T-cell (primary cell): ENCODE measurements around the gene SLC1A5. TPM values are rescaled to one million over a fixed set of nuclear protein-coding genes. Genes with fewer than 3 reads are reported as not detected.
"Not testable (repeated sequence)": the region's sequence is repeated elsewhere in the genome, so short reads cannot be mapped to it uniquely, and the experiment has no call there.

Source experiments
- ATAC-seq, 4 experiments: fragments of 200-7000 bp in 3 of 4; fragments of 150-1000 bp in 1 of 4; cut with Tn5 transposase; replicated peaks in 1 of 4; 1 replicate in 3 of 4; 2 replicates in 1 of 4; pipeline ENCODE4 v1.10.0; 2021; ENCODE audit warnings: moderate library complexity in 3 of 4, mild to moderate bottlenecking in 2 of 4, moderate number of reproducible peaks in 1 of 4
- CTCF ChIA-PET, 2 donors: fragments of 300-600 bp; sonication (Branson Sonifier 250); formaldehyde crosslinking; loops; one replicate each; lab custom pipeline; 2022; ENCODE audit warnings: antibody characterized with exemption in 2 of 2; lab: Charles Lee
- POLR2A ChIA-PET, 2 donors: fragments of 300-600 bp; sonication (Branson Sonifier 250); formaldehyde crosslinking; loops; one replicate each; lab custom pipeline; 2022; ENCODE audit warnings: antibody characterized with exemption in 2 of 2; lab: Charles Lee
- DNase-seq, 35 experiments: peaks; one replicate each; pipeline versions ENCODE4 v3.0.0 to v3.0.0-alpha.2; 2013 to 2023
- H3K27ac ChIP-seq: one replicate; pipeline ENCODE4 v1.5.1; 2013; ENCODE audit warnings: low read length
- H3K27me3 ChIP-seq, 2 experiments: replicated peaks in 1 of 2; 1 replicate in 1 of 2; 2 replicates in 1 of 2; pipeline versions ENCODE4 v1.6.1 to v1.7.0; 2013; ENCODE audit warnings: low read length in 1 of 2, mixed read lengths in 1 of 2; ENCODE audit not compliant: control insufficient read depth in 2 of 2, insufficient read depth in 2 of 2; ENCODE audit errors: extremely low read depth in 1 of 2
- H3K36me3 ChIP-seq, 2 donors: 1 replicate in 1 of 2; 2 replicates in 1 of 2; pipeline versions ENCODE4 v1.6.1 to v1.7.0; 2013; ENCODE audit warnings: low read length in 1 of 2; ENCODE audit not compliant: control insufficient read depth in 2 of 2, insufficient read depth in 1 of 2; ENCODE audit errors: extremely low read depth in 1 of 2
- H3K4me1 ChIP-seq, 2 experiments: 1 replicate in 1 of 2; 2 replicates in 1 of 2; pipeline versions ENCODE4 v1.6.1 to v1.7.0; 2013; ENCODE audit warnings: low read length in 2 of 2, mixed read lengths in 1 of 2; ENCODE audit not compliant: insufficient read depth in 2 of 2, control insufficient read depth in 1 of 2; ENCODE audit errors: extremely low read depth in 1 of 2
- H3K4me3 ChIP-seq, 2 donors: 1 replicate in 1 of 2; 2 replicates in 1 of 2; pipeline versions ENCODE4 v1.5.1 to v1.7.0; 2013; ENCODE audit warnings: mild to moderate bottlenecking in 2 of 2, low read length in 1 of 2, moderate library complexity in 1 of 2; ENCODE audit not compliant: control insufficient read depth in 1 of 2; ENCODE audit errors: extremely low read depth in 1 of 2
- H3K9me3 ChIP-seq: 2 replicates; pipeline ENCODE4 v1.7.0; 2013
- H3K27ac Mint-ChIP-seq, 2 donors: one replicate each; pipeline ENCODE4 v1.8.0; 2020 to 2021; ENCODE audit warnings: mild to moderate bottlenecking in 2 of 2, mixed read lengths in 2 of 2
- H3K27me3 Mint-ChIP-seq, 2 donors: one replicate each; pipeline ENCODE4 v1.8.0; 2021 to 2022; ENCODE audit warnings: mixed read lengths in 2 of 2
- H3K36me3 Mint-ChIP-seq: one replicate; pipeline ENCODE4 v1.8.0; 2021; ENCODE audit warnings: mixed read lengths
- H3K4me1 Mint-ChIP-seq, 3 donors: one replicate each; pipeline ENCODE4 v1.8.0; 2020 to 2022; ENCODE audit warnings: mixed read lengths in 3 of 3, mild to moderate bottlenecking in 1 of 3
- H3K4me3 Mint-ChIP-seq, 3 donors: one replicate each; pipeline ENCODE4 v1.8.0; 2020 to 2022; ENCODE audit warnings: mild to moderate bottlenecking in 3 of 3, mixed read lengths in 3 of 3, moderate library complexity in 3 of 3
- H3K9me3 Mint-ChIP-seq, 3 donors: one replicate each; pipeline ENCODE4 v1.8.0; 2020 to 2022; ENCODE audit warnings: mixed read lengths in 3 of 3
- WGBS: methylation state at CpG from one replicate; pipeline ENCODE4 v1.1.5; 2013; ENCODE audit warnings: missing lambda C conversion rate; ENCODE audit not compliant: insufficient coverage; 5-methylcytosine and 5-hydroxymethylcytosine counted together
- total RNA-seq, 35 experiments: library from RNA in 6 of 35; stranded (reverse) in 6 of 35; fragments of 120-200 nt in 1 of 35; gene quantifications; one replicate each; pipeline versions ENCODE4 v1.2.1 to v1.2.4 and lab custom pipeline; 2013 to 2026

SLC1A5 gene
- total RNA-seq, 5 donors from 2014 or later (not counting 1 experiment from before 2014, with no cell fraction given), result 7.6 to 50.5 (median 47.7) TPM

DNA sequence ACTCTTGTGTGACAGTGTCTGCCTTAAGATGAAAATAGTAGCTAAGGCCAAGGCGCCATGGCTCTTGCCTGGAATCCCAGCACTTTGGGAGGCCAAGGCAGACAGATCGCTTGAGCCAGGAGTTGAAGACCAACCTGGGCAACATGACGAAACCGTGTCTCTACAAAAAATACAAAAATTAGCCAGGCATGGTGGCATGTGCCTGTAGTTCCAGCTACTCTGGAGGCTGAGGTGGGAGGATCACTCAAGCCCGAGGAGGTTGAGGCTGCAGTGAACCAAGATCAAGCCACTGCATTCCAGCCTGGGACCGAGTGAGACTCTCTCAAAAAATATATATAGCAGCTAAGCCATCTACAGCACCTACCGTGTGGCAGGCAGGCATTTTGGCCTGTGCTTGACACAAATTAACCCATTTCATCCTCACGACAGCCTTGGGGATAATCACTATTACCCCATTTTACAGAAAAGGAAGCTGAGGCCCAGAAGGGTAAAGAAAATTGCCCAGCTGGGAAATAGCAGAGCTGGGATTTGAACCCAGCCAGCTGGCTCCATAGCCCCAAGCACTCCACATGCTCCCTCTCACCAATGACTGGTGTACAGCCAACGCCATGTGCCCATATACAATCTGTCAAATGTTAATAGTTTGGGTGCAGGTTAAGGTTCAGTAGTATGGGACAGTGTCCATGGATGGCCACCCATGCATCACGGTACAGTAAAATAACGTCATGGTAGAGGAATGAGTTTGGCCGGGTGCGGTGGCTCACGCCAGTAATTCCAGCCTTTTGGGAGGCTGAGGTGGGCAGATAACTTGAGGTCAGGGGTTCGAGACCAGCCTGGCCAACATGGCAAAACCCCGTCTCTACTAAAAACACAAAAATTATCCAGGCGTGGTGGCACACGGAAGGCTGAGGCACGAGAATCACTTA, 3.1 kb downstream of the SLC1A5 start:
- ChIA-PET CTCF (interaction anchor here (0.6 to 1.3 kb wide), 3 partner anchors 55 to 1779 kb away, joined by 3 to 6 read pairs (median 3); no protein-coding TSS in a partner anchor), POLR2A (interaction anchor here in 1 of 2 donors (0.6 kb wide), 1 partner anchor 11 kb away, joined by 7 read pairs; no protein-coding TSS in a partner anchor)
- Mint-ChIP-seq H3K4me3 (peak overlapping the region; percentile 86 to 92 (median 88)), H3K36me3 (peaks cover 18% of the 10 kb centered on the region), H3K27me3 (no peaks in the 10 kb centered on the region), H3K9me3 (no peaks in the 10 kb centered on the region), H3K4me1 (peaks cover 51 to 61% (median 61%) of the 10 kb centered on the region in 3 donors), H3K27ac (peak overlapping the region; percentile 90 to 91)
- H3K9me3 ChIP-seq, result no peaks in the 10 kb centered on the region
- DNase-seq, result no peak
- peaks cover 21 to 65% of the 10 kb centered on the region in 2 experiments for H3K4me1 ChIP-seq
- H3K4me3 ChIP-seq, result peak overlapping the region in 1 of 2 donors; percentile 81
- no peak for ATAC-seq
- H3K27me3 ChIP-seq, result peaks cover 0 to 4% of the 10 kb centered on the region in 2 experiments
- 59% methylated on average over 8 of the region's 19 CpGs for WGBS
- H3K36me3 ChIP-seq, result peaks cover 0 to 25% of the 10 kb centered on the region in 2 donors
- peak overlapping the region; percentile 85 for H3K27ac ChIP-seq

- no peaks in the 10 kb centered on the region for H3K27me3 Mint-ChIP-seq
- peaks cover 21 to 65% of the 10 kb centered on the region in 2 experiments for H3K4me1 ChIP-seq
- 29% methylated on average over 6 of the region's 17 CpGs for WGBS
- H3K36me3 ChIP-seq, result peaks cover 0 to 29% of the 10 kb centered on the region in 2 donors
- peaks cover 52 to 60% (median 59%) of the 10 kb centered on the region in 3 donors for H3K4me1 Mint-ChIP-seq
- H3K4me3 Mint-ChIP-seq, result peak overlapping the region; percentile 86 to 92 (median 88)
- H3K27me3 ChIP-seq, result peaks cover 0 to 4% of the 10 kb centered on the region in 2 experiments
- POLR2A ChIA-PET, result no interaction called here
- CTCF ChIA-PET, result interaction anchor here (0.6 to 1.3 kb wide), 2 partner anchors 56 kb away, joined by 3 to 6 read pairs; no protein-coding TSS in a partner anchor
- H3K27ac ChIP-seq, result peak overlapping the region; percentile 85
- H3K36me3 Mint-ChIP-seq, result peaks cover 18% of the 10 kb centered on the region
- H3K27ac Mint-ChIP-seq, result peak overlapping the region; percentile 90 to 91
- peak in 8 of 35 experiments; percentile 8 to 44 (median 21) for DNase-seq
- H3K4me3 ChIP-seq, result peak overlapping the region in 1 of 2 donors; percentile 81
- H3K9me3 ChIP-seq, result no peaks in the 10 kb centered on the region
- ATAC-seq, result peak in 3 of 4 experiments; percentile 2 to 20 (median 12)
- no peaks in the 10 kb centered on the region for H3K9me3 Mint-ChIP-seq
These were observed 3.9 kb downstream of the SLC1A5 start for GRCh38 chr19:46784262-46785053.

GRCh38 chr19:46783670-46784069, 4.7 kb downstream of the SLC1A5 start:
- peaks cover 18 to 65% of the 10 kb centered on the region in 2 experiments for H3K4me1 ChIP-seq
- H3K9me3 Mint-ChIP-seq, result no peaks in the 10 kb centered on the region
- no peak overlapping the region for H3K4me3 ChIP-seq
- peaks cover 0 to 32% of the 10 kb centered on the region in 2 donors for H3K36me3 ChIP-seq
- ATAC-seq (no peak), DNase-seq (no peak)
- POLR2A ChIA-PET, result no interaction called here
- peaks cover 18% of the 10 kb centered on the region for H3K36me3 Mint-ChIP-seq
- H3K27ac Mint-ChIP-seq, result peak overlapping the region; percentile 90 to 91
- CTCF ChIA-PET, result interaction anchor here in 1 of 2 donors (0.6 kb wide), 1 partner anchor 54 kb away, joined by 3 read pairs; no protein-coding TSS in a partner anchor
- H3K4me3 Mint-ChIP-seq, result peak overlapping the region in 2 of 3 donors; percentile 15 to 34
- H3K9me3 ChIP-seq, result no peaks in the 10 kb centered on the region
- 80% methylated on average over 1 of the region's 2 CpGs for WGBS
- peaks cover 0 to 4% of the 10 kb centered on the region in 2 experiments for H3K27me3 ChIP-seq
- H3K4me1 Mint-ChIP-seq, result peaks cover 46 to 55% (median 52%) of the 10 kb centered on the region in 3 donors
- peak overlapping the region; percentile 85 for H3K27ac ChIP-seq
- no peaks in the 10 kb centered on the region for H3K27me3 Mint-ChIP-seq

DNA sequence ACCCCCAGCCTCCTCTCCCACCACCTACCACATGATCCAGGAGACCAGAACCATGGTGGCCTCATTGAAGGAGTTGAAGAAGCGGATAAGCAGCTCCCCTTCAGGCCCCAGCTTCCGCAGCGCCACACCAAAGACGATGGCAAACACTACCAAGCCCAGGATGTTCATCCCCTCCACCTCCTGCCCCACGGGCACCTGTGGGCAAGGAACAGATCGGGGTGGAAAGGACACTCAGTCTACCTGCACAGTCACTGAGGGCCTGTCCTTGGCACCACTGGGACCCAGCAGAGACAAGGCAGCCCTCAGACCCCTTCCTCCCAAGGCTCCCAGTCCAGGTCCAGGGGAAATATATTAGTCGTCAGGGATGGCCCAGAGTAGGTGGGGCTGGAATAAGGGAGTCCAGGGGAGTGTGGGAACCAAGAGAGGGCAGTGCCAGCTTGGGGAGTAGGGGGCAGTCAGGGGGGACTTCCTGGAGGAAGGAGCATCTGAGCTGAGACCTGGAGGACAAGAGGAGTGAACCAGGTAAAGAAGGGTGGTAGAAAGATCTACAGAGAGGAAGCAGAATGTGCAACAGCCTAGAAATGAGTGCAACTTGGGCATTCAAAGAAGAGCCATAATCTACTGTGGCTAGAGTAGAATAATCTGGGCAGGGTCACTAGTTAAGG, 5.9 kb downstream of the SLC1A5 start:
- Histone ChIP-seq H3K36me3 (peaks cover 0 to 37% of the 10 kb centered on the region in 2 donors), H3K27me3 (peaks cover 0 to 4% of the 10 kb centered on the region in 2 experiments), H3K27ac (no peak overlapping the region), H3K4me1 (peaks cover 15 to 58% of the 10 kb centered on the region in 2 experiments), H3K4me3 (no peak overlapping the region), H3K9me3 (no peaks in the 10 kb centered on the region)
- ChIA-PET POLR2A (no interaction called here), CTCF (no interaction called here)
- peaks cover 18% of the 10 kb centered on the region for H3K36me3 Mint-ChIP-seq
- H3K9me3 Mint-ChIP-seq, result no peaks in the 10 kb centered on the region
- no peak for ATAC-seq
- H3K27ac Mint-ChIP-seq, result peak overlapping the region; percentile 44 to 66
- peaks cover 44 to 55% (median 47%) of the 10 kb centered on the region in 3 donors for H3K4me1 Mint-ChIP-seq
- 100% methylated on average over 4 of the region's 7 CpGs for WGBS
- DNase-seq, result no peak
- H3K27me3 Mint-ChIP-seq, result no peaks in the 10 kb centered on the region
- H3K4me3 Mint-ChIP-seq, result peak overlapping the region in 1 of 3 donors; percentile 15

DNA sequence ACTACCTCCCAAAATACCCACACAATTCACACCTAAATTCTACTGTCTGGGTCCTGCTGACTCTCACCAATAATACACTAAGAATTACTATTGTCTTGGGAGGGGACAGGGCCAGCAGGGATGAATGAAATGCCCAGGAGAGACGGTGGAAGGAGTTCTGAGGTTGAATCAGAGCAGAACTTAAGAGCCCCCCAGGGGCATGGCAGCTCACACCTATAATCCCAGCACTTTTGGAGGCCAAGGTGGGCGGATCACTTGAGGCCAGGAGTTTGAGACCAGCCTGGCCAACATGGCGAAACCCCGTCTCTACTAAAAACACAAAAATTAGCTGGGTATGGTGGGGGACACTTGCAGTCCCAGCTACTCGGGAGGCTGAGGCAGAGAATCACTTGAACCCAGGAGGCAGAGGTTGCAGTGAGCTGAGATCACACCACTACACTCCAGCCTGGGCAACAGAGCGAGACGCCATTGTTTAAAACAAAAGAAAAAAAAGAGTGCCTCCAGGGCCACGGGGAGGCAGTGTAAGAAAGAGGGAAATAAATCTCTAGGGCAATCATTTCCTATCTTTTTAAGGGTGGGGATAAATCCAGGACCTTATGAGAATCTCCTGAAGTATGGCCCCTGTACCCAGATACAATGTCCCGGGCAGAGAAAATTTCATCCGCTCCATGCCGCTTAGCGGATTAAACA, 10.3 kb downstream of the SLC1A5 start:
- H3K9me3 ChIP-seq, H3K27me3 ChIP-seq, ATAC-seq, H3K27me3 Mint-ChIP-seq, H3K4me3 Mint-ChIP-seq, CTCF ChIA-PET, POLR2A ChIA-PET, DNase-seq, H3K4me3 ChIP-seq, H3K27ac ChIP-seq, H3K9me3 Mint-ChIP-seq: not testable (repeated sequence)
- H3K36me3 ChIP-seq, result peaks cover 9 to 62% of the 10 kb centered on the region in 2 donors
- Mint-ChIP-seq H3K4me1 (peaks cover 7 to 15% (median 13%) of the 10 kb centered on the region in 3 donors), H3K36me3 (peaks cover 32% of the 10 kb centered on the region), H3K27ac (peak overlapping the region in 1 of 2 donors; percentile 27)
- no CpG with 5 or more reads among the region's 12 CpGs for WGBS
- H3K4me1 ChIP-seq, result peaks cover 0 to 17% of the 10 kb centered on the region in 2 experiments
